ENCODE data around the gene CDK14.

CDK14 gene

DNA sequence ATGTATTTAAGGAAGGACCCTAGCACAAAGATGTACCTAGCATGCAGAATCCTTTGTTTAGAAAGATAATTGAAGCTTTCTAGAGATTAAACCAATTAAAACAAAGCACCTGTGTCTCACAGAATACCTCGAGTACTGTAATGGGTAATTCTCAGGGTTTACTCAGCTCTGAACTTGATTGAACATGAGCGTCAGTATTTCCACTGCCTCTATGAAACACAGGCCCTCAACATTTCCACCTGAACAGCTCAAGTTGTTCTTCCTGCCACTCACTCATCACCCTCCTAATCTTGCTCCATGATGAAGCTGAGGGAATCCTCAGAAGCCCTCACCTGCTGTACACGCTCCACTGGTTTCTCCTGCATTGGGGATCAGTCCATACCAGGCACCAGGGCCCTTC lies 634.4 kb downstream of the CDK14 start:
- no peak for DNase-seq (ENCODE audit: extremely low read depth, low read depth)
- TF ChIP-seq, protein P1, sequence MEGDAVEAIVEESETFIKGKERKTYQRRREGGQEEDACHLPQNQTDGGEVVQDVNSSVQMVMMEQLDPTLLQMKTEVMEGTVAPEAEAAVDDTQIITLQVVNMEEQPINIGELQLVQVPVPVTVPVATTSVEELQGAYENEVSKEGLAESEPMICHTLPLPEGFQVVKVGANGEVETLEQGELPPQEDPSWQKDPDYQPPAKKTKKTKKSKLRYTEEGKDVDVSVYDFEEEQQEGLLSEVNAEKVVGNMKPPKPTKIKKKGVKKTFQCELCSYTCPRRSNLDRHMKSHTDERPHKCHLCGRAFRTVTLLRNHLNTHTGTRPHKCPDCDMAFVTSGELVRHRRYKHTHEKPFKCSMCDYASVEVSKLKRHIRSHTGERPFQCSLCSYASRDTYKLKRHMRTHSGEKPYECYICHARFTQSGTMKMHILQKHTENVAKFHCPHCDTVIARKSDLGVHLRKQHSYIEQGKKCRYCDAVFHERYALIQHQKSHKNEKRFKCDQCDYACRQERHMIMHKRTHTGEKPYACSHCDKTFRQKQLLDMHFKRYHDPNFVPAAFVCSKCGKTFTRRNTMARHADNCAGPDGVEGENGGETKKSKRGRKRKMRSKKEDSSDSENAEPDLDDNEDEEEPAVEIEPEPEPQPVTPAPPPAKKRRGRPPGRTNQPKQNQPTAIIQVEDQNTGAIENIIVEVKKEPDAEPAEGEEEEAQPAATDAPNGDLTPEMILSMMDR (IDR thresholded peaks at IDR 0.05; ENCODE audit: low read depth, low read length), result no peak

DNA sequence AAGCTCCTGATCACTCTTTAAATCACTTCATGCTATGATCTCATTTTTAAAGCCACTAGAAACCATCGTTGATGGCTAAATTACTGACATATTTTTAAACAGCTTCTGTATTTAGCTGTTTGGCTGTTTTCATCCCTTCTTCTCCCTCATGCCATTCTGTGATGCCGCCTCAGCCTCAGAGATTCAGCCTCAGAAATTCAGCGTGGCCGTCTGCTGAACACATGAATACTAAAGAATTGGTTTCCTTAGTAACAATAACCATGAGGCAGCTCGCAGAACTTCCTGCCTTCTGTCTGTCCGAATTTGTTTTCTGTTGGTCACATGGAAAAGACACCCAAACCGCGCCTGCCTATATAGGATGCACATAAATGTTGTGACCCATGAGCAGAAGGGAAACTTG lies 637.1 kb downstream of the CDK14 start:
- TF ChIP-seq, protein P1 (IDR thresholded peaks at IDR 0.05; ENCODE audit: low read depth, low read length), result no peak
- no peak for DNase-seq (ENCODE audit: extremely low read depth, low read depth)

DNA sequence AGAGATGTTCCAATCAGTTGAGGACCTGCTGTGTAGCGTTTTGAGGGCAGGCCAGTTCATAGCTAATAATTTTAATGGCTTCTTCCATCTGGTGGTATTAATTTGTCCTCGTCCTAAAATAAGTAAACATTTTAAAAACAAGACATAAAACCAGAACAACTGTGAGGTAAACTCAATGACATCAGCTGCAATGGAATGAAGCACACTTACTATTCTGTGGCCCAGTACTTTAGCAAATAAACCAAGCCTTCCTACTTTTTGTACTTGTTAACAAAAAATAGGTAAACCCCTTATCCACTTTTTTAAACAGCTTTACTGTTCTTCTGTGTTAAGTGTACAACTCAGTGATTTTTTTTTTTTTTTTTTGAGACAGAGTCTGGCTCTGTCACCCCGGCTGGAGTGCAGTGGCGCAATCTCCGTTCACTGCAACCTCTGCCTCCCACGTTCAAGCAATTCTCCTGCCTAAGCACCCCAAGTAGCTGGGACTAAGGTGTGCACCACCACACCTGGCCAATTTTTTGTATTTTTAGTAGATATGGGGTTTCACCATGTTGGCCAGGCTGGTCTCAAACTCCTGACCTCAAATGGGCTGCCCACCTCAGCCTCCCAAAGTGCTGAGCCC lies 639.2 kb downstream of the CDK14 start:
- no peak for DNase-seq (ENCODE audit: extremely low read depth, low read depth)

DNA sequence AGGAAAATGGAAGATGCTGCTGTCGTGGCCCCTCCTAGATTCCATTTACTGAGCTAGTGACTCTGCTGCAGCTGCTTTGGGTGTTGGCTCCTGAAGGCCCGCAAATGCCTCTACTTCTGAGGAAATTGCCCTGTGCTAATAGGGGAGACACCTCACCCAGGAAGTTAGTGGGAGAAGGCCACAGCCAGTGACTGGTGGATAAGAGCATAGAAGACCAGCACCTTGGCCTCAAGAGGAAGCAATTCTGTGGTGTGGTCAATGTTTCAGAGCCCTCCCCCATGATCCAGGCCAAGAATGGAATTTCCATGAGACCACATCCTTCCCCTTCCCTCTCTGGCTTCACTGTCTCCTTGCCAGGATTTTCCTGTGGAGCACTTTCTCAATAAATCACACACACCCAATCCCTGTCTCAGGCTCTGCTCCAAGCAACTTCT lies 643.1 kb downstream of the CDK14 start:
- DNase-seq (ENCODE audit: extremely low read depth, low read depth), result no peak
- TF ChIP-seq, protein P1 (IDR thresholded peaks at IDR 0.05; ENCODE audit: low read depth, low read length), result no peak

More for the DNA sequence above, 639.2 kb downstream of the CDK14 start:
- TF ChIP-seq, protein P1 (IDR thresholded peaks at IDR 0.05; ENCODE audit: low read depth, low read length), result no peak

DNA sequence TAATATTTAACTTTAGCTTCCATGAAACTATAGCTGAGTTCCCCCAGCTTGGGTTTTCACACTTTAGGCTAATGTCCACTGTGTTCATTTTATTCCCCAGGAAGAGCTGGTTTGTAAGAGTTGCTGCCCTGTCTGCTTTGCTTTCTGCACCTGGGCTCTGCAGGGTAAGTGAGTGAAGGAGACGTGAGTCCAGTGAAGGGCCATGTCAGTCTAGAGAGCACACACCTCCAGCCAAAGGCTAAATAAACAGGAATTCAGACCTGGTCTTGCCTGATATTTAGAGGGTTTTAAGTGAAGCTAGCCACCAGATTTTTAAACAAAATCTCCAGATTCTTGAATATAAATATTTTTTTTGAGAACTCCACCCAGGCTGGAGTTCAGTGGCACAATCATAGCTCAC lies 643.7 kb downstream of the CDK14 start:
- no peak for DNase-seq (ENCODE audit: extremely low read depth, low read depth)
- TF ChIP-seq, protein P1 (IDR thresholded peaks at IDR 0.05; ENCODE audit: low read depth, low read length), result no peak

DNA sequence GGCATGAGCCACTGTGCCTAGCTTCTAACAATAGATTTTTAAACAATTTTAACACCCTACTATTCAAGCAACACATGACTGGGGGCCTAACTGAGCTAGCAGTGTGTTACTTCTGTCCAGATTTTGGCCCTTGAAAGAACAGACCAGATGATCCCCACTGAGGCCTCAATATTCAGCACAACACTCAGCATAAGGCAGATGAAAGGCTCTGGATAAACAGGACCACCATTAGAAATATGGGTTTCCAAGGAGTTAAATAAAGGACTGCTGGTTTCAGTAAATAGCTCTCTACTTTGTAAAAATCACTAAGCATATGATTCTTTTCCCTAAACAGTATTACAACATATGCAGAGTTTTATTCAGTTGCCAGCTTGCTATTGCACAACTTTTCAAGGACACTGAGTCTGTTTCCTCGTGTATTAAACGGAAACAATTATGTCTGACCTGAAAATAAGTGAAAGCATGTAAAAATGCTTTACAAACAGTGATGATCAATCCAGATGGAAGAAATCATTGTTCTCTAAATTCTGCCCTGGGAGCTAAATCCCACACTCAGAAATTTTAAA lies 644.3 kb downstream of the CDK14 start:
- peak; percentile 75 for DNase-seq (ENCODE audit: extremely low read depth, low read depth)
- TF ChIP-seq, protein P1 (IDR thresholded peaks at IDR 0.05; ENCODE audit: low read depth, low read length), result no peak

DNA sequence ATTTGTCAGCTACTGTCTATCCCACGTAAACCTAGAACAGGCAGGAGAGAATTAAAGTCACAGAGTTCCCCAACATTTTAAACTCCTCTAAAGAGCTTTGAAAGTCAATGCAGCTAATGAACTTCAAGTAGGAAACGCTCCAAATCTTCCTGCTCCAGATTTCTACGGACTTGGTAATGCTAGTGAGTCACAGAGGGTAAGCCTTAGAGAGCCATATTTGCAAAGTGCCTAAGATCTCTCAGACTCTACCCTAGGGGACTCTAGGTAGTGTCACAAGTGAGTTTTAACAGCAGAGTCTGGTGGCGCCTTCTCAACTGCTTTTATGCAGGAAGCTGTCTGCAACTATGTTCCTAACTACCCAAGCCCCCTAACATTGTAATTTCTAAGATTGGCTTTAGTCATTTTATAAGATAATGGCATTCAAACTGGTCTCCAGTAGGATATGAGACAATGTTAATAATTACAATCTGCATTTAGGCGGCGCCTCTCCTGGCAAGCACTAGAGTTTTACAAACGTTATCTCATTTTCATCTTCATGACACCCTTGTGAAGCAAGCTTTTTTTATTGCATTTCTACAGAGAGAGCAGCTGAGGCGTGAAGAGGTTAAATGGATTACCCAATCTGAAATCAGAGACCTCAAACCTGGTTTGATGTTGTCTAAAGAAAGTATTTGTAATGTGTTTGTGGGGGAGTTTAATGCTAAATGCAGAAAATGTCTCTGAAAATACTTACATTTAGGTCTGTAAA lies 646.1 kb downstream of the CDK14 start:
- TF ChIP-seq, protein P1 (IDR thresholded peaks at IDR 0.05; ENCODE audit: low read depth, low read length), result no peak
- no peak for DNase-seq (ENCODE audit: extremely low read depth, low read depth)

Data from AG09319 (cell line).